MM.1S (cell line): Measurements from ENCODE around the gene FLYWCH1.
"Not testable (repeated sequence)": the region's sequence is repeated elsewhere in the genome, so short reads cannot be mapped to it uniquely, and the experiment has no call there.

Experiments used
- CTCF ChIP-seq: fragments of 300-600 bp; sonication (generic); IDR thresholded peaks from 2 replicates; pipeline ENCODE4 v1.5.1; 2016; ENCODE audit warnings: antibody characterized with exemption, low read length, mixed read lengths
- EZH2phosphoT487 ChIP-seq: fragments of 300-600 bp; sonication (generic); IDR thresholded peaks from 2 replicates; pipeline ENCODE4 v1.6.1; 2018; ENCODE audit warnings: antibody characterized with exemption, low read length

- TF ChIP-seq CTCF, EZH2phosphoT487: not testable (repeated sequence)
Observed at GRCh38 chr16:2943716-2944115, 32.0 kb downstream of the FLYWCH1 start.
